K562 (cell line): ENCODE measurements around the gene MOGAT2. TPM values are rescaled to one million over a fixed set of nuclear protein-coding genes. Genes with fewer than 3 reads are reported as not detected.
A peak's percentile ranks its signal among the peaks of the same experiment; 100 is the strongest.

Experiments
- ARID1B ChIP-seq: fragments of 450-650 bp; IDR thresholded peaks from 2 replicates; pipeline ENCODE4 v1.6.1; 2016; ENCODE audit warnings: antibody characterized with exemption, mild to moderate bottlenecking, inconsistent platforms
- ATF3 ChIP-seq, 2 experiments: fragments of 450-650 bp in 1 of 2; sonication (generic) in 1 of 2; formaldehyde crosslinking in 1 of 2; IDR thresholded peaks in 1 of 2; conservative IDR thresholded peaks in 1 of 2; 2 replicates each; pipeline versions ENCODE4 v1.6.1 to v1.8.1; 2016 to 2023; ENCODE audit warnings: mild to moderate bottlenecking in 2 of 2, moderate library complexity in 2 of 2, inconsistent platforms in 1 of 2, missing genetic modification reagents in 1 of 2
- JUN ChIP-seq, 2 experiments: sonication (generic) in 1 of 2; formaldehyde crosslinking in 1 of 2; IDR thresholded peaks; 2 replicates each; pipeline versions ENCODE4 v1.6.1 to v1.8.0; 2012 to 2022; ENCODE audit warnings: borderline replicate concordance in 2 of 2, mild to moderate bottlenecking in 2 of 2, improper control_type of control experiment in 1 of 2, low read depth in 1 of 2, low read length in 1 of 2, missing genetic modification reagents in 1 of 2
- MAFG ChIP-seq: fragments of 450-650 bp; conservative IDR thresholded peaks from 2 replicates; pipeline ENCODE4 v1.6.1; 2016; ENCODE audit warnings: missing genetic modification characterization, missing compliant biosample characterization
- MTF1 ChIP-seq: fragments of 250-450 bp; sonication (Bioruptor Pico); IDR thresholded peaks from 2 replicates; pipeline ENCODE4 v1.9.0; 2021; ENCODE audit warnings: moderate library complexity, mild to moderate bottlenecking, inconsistent platforms, borderline replicate concordance
- NR2C2 ChIP-seq, 2 experiments: fragments of 200-800 bp in 1 of 2; sonication (Bioruptor generic) in 1 of 2; sonication (generic) in 1 of 2; formaldehyde crosslinking in 1 of 2; IDR thresholded peaks; 2 replicates each; pipeline versions ENCODE4 v1.6.1 to v1.8.0; 2016 to 2022; ENCODE audit warnings: mild to moderate bottlenecking in 1 of 2, missing compliant biosample characterization in 1 of 2, missing genetic modification characterization in 1 of 2, missing genetic modification reagents in 1 of 2
- ZNF589 ChIP-seq: fragments of 200-800 bp; sonication (Bioruptor generic); IDR thresholded peaks from 2 replicates; pipeline ENCODE4 v1.6.1; 2016; ENCODE audit warnings: low read depth, missing genetic modification characterization, missing compliant biosample characterization
- polyA plus RNA-seq, 8 experiments: library from polyadenylated mRNA; depleted of rRNA in 4 of 8; stranded (reverse) in 5 of 8; unstranded in 3 of 8; fragments of >200 nt; fragmentation: Nextera tagmentation in 2 of 8; fragmentation: Illumina TruSeq in 1 of 8; extraction: Ambion mirVana in 2 of 8; extraction: Trizol in 1 of 8; gene quantifications; 2 replicates each; pipeline versions ENCODE4 v1.2.1 to v1.2.3, GENCODE V29; 2011 to 2014; ENCODE audit warnings: inconsistent platforms in 1 of 8, missing spikeins in 1 of 8
- total RNA-seq, 7 experiments: library from RNA; depleted of rRNA in 6 of 7; stranded (reverse); fragments of >200 nt in 6 of 7; fragmentation: Illumina TruSeq in 2 of 7; extraction: Trizol in 2 of 7; gene quantifications; 2 replicates each; pipeline versions ENCODE4 v1.2.1 to v1.2.3, GENCODE V29; 2011 to 2021; ENCODE audit warnings: low replicate concordance in 1 of 7
- TF ChIP-seq, protein P1 (sequence below): fragments of 200-600 bp; sonication (generic); IDR thresholded peaks from one replicate; pipeline ENCODE4 v1.6.1; 2012; ENCODE audit warnings: mild to moderate bottlenecking, low read depth, low read length, inconsistent platforms

The MOGAT2 gene
- total and polyA plus RNA-seq, 9 of the 15 experiments (the other 6 are each of a cell fraction or from before 2014, with no cell fraction given), result 0.09 TPM; not detected in 7

GRCh38 chr11:75689863-75690609 lies 27.6 kb upstream of the MOGAT2 start (continued):
- TF ChIP-seq, protein P1, sequence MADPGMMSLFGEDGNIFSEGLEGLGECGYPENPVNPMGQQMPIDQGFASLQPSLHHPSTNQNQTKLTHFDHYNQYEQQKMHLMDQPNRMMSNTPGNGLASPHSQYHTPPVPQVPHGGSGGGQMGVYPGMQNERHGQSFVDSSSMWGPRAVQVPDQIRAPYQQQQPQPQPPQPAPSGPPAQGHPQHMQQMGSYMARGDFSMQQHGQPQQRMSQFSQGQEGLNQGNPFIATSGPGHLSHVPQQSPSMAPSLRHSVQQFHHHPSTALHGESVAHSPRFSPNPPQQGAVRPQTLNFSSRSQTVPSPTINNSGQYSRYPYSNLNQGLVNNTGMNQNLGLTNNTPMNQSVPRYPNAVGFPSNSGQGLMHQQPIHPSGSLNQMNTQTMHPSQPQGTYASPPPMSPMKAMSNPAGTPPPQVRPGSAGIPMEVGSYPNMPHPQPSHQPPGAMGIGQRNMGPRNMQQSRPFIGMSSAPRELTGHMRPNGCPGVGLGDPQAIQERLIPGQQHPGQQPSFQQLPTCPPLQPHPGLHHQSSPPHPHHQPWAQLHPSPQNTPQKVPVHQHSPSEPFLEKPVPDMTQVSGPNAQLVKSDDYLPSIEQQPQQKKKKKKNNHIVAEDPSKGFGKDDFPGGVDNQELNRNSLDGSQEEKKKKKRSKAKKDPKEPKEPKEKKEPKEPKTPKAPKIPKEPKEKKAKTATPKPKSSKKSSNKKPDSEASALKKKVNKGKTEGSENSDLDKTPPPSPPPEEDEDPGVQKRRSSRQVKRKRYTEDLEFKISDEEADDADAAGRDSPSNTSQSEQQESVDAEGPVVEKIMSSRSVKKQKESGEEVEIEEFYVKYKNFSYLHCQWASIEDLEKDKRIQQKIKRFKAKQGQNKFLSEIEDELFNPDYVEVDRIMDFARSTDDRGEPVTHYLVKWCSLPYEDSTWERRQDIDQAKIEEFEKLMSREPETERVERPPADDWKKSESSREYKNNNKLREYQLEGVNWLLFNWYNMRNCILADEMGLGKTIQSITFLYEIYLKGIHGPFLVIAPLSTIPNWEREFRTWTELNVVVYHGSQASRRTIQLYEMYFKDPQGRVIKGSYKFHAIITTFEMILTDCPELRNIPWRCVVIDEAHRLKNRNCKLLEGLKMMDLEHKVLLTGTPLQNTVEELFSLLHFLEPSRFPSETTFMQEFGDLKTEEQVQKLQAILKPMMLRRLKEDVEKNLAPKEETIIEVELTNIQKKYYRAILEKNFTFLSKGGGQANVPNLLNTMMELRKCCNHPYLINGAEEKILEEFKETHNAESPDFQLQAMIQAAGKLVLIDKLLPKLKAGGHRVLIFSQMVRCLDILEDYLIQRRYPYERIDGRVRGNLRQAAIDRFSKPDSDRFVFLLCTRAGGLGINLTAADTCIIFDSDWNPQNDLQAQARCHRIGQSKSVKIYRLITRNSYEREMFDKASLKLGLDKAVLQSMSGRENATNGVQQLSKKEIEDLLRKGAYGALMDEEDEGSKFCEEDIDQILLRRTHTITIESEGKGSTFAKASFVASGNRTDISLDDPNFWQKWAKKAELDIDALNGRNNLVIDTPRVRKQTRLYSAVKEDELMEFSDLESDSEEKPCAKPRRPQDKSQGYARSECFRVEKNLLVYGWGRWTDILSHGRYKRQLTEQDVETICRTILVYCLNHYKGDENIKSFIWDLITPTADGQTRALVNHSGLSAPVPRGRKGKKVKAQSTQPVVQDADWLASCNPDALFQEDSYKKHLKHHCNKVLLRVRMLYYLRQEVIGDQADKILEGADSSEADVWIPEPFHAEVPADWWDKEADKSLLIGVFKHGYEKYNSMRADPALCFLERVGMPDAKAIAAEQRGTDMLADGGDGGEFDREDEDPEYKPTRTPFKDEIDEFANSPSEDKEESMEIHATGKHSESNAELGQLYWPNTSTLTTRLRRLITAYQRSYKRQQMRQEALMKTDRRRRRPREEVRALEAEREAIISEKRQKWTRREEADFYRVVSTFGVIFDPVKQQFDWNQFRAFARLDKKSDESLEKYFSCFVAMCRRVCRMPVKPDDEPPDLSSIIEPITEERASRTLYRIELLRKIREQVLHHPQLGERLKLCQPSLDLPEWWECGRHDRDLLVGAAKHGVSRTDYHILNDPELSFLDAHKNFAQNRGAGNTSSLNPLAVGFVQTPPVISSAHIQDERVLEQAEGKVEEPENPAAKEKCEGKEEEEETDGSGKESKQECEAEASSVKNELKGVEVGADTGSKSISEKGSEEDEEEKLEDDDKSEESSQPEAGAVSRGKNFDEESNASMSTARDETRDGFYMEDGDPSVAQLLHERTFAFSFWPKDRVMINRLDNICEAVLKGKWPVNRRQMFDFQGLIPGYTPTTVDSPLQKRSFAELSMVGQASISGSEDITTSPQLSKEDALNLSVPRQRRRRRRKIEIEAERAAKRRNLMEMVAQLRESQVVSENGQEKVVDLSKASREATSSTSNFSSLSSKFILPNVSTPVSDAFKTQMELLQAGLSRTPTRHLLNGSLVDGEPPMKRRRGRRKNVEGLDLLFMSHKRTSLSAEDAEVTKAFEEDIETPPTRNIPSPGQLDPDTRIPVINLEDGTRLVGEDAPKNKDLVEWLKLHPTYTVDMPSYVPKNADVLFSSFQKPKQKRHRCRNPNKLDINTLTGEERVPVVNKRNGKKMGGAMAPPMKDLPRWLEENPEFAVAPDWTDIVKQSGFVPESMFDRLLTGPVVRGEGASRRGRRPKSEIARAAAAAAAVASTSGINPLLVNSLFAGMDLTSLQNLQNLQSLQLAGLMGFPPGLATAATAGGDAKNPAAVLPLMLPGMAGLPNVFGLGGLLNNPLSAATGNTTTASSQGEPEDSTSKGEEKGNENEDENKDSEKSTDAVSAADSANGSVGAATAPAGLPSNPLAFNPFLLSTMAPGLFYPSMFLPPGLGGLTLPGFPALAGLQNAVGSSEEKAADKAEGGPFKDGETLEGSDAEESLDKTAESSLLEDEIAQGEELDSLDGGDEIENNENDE, result no peak
- TF ChIP-seq ARID1B (0 out of 2 replicates have a peak, but pooled peaks have one; percentile 40), MAFG (0 out of 2 replicates have a peak, but pooled peaks have one; percentile 18), ZNF589 (CRISPR knock-in tag) (peak; percentile 85; the same call in 1 of the 2 replicates), ATF3 (IDR thresholded peaks at IDR 0.05) (peak; percentile 87), ATF3 (CRISPR knock-in tag; conservative IDR thresholded peaks at IDR 0.05) (0 out of 2 replicates have a peak, but pooled peaks have one; percentile 24), NR2C2 (CRISPR knock-in tag; IDR thresholded peaks at IDR 0.05) (no peak), NR2C2 (tag; IDR thresholded peaks at IDR 0.05) (peak; percentile 89), MTF1 (CRISPR knock-in tag) (no peak), JUN (IDR thresholded peaks at IDR 0.05; ENCODE audit: borderline replicate concordance, low read depth, low read length) (peak; percentile 78), JUN (CRISPR knock-in tag; IDR thresholded peaks at IDR 0.05; ENCODE audit: borderline replicate concordance) (no peak)
